ELF-1 (cell line): ENCODE results near the gene PTCD2.

ENCODE experiments used
- DNase-seq: peaks from one replicate; pipeline ENCODE4 v3.0.0-alpha.2; 2016; ENCODE audit warnings: low read depth, low spot score

Gene PTCD2, protein sequence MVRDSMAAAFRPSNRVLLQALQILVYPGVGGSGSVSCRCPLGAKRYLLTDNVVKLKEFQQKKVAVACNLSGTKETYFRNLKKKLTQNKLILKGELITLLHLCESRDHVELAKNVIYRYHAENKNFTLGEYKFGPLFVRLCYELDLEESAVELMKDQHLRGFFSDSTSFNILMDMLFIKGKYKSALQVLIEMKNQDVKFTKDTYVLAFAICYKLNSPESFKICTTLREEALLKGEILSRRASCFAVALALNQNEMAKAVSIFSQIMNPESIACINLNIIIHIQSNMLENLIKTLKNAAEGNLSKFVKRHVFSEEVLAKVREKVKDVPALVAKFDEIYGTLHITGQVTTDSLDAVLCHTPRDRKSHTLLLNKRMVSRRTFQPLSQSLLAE

DNA sequence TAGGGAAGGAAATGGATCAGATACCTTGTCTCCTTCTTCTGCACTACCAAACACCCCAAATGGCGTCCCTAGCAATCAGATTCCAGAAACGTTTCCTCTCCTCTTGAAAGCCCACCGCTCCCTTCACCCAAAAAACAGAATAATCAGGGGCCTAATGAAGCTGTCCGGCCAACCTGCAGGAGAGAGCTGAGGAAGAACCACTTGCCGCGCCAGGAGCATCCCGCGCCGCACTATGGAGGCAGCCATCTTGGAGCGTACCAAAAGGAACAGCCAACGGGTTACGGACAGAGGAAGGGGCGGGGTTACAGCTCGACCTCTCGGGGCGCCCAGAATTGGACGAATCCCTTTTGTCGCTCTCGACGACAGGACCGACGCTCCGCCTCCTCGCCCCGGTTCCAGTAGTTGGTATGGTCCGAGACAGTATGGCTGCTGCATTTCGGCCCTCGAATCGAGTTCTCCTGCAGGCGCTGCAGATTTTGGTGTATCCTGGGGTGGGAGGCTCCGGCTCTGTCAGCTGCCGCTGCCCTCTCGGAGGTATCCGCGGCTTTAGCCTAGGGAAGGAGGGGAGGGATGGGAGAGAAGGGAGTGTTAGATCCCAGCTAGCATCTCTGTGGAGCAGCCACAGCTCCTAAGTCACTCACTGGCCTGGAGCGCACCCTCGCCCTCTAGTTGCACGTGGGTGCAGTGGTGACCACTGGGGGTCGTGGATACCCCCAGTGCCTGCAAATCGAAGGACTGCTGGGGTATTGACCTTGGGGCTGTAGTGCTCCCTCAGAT, at the start of gene PTCD2, which contains the start of gene MRPS27:
TSS of gene PTCD2 (plus strand) at position 398 of the 777 bp plus-strand sequence. CDS start at position 408, 10 bp downstream.
TSS of gene MRPS27 (minus strand) at position 265 of the 777 bp plus-strand sequence. CDS start at position 246, 19 bp downstream.
- DNase-seq, result peak; percentile 98

DNA sequence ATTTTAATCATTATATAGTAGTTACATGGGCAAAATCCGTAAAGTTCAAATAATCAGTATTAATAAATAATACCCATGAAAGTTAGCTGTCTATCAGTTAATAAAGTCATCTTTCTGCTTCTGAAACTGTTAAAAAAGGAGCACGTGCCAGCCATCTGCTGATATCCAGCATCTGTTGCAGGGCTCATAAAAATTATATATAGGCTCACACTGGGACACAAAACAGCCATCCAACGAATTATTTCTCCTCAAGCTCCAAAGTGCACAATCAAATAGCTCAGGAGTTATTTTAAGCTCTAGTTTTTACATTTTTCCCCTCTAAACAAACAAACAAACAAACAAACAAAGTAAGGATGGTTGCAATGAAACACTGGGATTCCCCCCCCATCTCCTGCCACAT, 48.5 kb upstream of the PTCD2 start:
- no peak for DNase-seq

DNA sequence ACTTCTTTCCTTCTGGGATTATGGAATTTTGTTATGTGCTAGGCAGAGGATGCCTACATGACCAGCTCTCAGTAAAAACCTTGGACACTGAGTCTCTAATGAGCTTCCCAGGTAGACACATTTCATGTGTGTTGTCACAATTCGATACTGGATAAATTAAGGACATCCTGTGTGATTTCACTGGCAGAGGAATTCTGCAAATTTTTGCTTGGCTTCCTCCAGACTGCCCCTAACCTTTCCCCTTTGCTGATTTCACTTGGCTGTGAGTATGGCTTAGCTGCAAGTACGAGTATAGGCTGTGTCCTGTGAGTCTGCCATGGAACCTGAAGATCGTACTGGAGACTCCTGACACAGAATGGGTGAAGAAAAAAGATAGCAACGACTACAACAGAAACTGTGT, 47.8 kb upstream of the PTCD2 start:
- DNase-seq, result no peak

DNA sequence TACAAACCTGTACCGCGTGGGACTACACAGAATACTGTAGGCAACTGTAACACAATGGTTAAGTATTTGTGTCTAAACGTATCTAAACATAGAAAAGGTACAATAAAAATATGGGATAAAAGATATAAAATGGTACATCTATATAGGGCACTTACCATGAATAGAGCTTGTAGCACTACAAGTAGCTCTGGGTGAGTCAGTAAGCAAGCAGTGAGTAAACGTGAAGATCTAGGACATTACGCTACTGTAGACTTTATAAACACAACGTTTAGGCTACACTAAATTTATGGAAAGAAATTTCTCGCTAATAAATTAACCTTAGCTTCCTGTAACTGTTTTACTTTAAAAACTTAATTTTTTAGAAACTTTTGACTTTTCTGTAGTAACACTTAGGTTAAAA, 46.6 kb upstream of the PTCD2 start:
- DNase-seq, result no peak

DNA sequence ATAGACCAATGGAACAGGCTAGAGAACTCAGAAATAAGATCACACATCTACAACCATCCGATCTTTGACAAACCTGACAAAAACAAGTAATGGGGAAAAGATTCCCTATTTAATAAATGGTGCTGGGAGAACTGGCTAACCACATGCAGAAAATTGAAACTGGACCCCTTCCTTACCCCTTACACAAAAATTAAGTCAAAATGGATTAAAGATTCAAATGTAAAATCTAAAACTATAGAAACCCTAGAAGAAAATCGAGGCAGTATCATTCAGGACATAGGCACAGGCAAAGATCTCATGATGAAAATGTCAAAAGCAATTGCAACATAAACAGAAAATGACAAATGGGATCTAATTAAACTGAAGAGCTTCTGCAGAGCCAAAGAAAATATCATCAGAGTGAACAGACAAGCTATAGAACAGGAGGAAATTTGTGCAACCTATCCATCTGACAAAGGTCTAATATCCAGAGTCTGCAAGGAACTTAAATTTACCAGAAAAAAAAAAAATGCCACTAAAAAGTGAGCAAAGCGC, 43.9 kb upstream of the PTCD2 start:
- DNase-seq, result no peak

DNA sequence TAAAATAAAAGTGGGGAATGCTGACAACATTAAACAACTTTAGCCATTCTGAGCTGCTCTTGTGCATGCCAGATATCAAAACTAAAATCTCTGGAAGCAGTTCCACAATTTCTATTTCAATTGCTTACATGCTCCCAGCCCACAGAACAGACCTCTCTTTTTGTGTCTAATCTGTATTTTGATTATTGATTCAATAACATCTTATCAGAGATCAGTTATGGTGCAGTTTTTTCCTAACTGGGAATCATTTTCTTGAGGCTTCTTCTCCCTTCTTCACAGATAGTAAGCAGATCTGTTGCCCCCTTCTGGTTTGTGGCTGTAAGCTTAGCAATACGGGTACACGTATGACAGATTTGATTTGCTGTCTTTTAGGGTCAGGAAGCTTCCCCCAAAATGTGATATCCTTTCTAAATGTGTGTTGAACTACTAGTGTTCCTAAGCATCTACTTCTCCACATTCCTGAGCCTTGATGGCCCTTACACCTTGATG, 39.5 kb upstream of the PTCD2 start:
- peak; percentile 5 for DNase-seq

DNA sequence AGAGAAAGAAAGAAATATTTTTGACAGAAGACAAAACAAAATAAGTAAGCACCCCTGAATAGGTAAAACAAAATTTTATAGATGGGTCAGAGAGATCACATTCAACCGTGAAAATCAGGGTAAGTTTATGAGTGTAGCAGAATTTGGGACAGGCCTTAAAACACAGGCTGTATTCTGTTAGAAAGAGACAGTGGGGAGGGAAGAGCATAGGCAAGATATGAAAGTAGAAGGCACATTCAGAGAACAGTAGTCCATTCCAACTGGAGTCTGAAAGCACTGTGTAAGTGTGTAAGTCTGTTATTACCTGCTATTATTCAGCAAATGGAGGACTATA, 38.8 kb upstream of the PTCD2 start:
- DNase-seq, result no peak

DNA sequence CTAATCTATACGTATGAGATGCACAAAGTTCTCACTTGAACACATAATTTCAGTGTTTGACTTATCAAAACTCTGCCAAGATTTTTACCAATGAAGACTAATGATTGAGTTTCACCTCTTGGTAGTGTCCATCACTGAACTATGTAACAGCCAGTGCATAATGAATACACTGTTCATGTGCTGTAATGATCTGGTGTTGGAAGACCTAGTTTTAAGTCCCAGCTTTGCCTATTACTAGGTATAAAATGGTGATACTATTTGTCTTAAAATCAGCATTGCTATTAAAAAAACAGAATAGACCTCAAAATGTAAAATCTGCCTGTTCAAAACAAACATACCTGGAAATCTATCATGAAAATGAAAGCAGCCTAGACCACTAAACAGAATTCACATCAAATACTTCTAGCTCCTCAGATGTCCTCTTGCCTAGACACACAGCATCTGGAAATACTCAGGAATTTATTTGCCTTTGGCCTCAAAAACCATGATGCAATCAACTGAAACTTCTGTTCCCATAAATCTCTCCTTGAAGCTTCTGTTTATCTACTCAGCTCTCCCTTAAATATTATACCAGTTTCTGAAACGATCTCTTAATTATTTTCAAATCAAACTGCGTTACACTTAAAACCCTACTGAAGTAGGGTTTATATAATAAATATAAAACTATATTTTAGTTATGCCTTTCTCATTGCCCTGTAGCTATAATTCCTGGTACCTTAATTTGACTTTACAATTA, 38.2 kb upstream of the PTCD2 start:
- no peak for DNase-seq

DNA sequence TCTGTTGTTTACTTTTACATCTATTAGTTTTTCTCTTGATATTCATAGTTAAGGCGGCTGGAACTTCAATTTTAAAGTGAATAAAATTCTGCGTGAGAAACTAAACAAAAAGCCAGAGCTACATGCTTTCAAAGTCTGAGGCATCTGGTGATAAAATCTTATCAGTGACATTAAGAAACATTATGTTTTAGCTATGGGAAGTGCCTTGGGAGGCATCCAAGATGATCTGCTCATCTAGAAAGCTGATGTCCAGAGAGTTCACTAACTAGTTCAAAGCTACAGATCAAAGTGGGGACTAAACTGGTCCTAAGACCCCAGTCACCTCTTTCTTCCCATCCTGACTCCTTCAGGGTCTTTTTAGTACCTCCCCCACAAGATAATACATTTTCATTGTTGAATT, 37.3 kb upstream of the PTCD2 start:
- no peak for DNase-seq

DNA sequence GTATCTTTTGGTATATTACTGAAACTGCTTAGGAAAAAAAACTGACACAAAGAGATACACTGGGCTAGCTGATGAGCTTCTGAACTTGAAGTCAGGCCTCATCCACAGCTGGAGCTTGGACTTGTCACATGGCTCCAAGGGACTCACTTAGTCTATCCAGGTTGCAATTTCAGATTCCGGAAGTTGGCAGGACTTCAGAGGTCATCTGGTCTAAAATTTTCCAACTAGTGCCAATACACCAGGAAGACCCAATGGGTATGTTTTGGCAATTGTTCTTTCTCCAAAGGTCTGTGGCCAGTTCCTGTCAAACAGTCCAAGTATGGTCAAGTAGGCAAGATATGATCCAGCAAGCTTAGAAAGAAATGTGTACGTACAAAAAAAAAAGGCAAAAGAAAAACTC, 36.8 kb upstream of the PTCD2 start:
- no peak for DNase-seq

DNA sequence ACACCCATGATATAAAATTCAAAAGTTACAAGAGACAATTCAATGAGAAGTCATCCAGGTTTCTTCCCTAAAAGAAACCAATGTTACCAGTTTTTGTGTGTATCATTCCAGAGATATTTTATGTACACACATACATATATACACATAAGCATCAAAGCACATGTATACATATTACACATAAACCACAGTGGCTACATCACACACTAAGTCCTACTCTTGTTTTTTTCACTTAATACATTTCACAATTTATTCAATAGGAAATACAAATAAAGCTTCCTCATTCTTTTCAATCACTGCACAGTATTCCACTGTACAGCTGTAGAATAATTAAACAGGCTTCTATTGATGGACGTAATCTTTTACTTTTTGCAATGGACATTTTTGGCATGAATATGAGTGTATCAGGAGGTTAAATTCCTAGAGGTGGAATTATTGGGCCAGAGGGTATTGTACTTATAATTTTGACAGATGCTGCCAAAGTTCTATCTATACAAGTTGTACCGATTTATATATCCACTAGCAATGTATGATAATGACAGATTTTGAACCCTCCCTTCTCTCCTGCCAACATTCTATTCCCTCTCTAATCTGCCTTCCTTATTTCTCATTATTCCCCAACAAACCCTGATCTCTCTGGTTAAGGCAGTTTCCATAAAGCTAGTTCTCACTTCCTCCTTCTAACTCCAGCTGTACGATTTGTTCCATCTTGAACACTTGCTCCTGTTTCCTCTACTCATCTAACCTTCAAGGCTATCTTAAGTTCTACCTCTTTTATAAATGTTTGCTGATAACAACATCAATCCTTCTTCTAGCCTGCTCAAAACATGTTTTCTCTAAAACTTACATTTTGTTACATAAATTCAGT, 35.4 kb upstream of the PTCD2 start:
- DNase-seq, result no peak

DNA sequence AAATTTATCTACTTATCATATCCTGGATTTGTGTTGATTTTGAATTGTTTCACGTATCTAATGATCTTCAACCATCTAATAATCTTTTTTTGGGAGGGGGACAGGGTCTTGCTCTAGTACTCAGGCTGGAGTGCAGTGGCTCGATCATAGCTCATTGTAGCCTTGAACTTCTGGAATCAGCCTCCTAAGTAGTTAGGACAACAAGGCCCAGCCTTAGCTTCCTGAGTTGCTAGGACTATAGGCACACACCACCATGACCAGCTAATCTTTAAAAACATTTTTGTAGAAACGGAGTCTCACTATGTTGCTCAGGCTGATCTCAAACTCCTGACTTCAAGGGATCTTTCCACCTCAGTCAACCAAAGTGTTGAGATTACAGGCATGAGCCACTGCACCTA, 34.8 kb upstream of the PTCD2 start:
- no peak for DNase-seq

DNA sequence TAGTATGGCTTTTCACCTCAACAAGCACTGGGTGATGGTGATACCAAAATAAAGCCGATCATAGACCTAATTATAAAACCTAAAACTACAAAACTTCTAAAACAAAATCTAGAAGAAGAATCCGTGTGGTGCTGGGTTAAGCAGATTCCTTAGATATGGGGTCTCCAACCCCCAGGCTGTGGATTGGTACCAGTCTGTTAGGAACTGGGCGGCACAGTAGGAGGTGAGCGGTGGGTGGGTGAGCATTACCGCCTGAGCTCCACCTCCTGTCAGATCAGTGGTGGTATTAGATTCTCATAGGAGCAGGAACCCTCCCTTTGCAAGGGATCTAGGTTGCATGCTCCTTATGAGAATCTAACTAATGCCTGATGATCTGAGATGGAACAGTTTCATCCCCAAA, 33.4 kb upstream of the PTCD2 start:
- no peak for DNase-seq

DNA sequence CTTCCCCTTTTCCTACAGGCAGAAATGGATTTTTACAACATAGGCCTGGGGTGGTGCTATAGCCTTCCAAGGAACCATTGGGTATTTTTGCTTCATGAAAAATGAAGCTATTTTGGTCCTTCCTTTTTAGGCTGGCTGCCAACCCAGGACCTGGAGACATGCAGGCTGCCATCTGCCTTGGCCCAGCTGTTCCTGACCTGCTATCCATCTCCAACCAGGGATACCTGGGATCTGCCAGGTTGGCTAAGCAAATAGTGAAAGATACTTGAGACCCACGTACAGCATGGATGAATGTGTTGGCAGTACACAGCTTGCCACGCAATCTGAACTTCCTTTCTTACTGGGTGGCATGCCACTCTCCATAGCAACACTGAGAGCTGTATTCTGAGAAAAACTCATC, 31.2 kb upstream of the PTCD2 start:
- no peak for DNase-seq

DNA sequence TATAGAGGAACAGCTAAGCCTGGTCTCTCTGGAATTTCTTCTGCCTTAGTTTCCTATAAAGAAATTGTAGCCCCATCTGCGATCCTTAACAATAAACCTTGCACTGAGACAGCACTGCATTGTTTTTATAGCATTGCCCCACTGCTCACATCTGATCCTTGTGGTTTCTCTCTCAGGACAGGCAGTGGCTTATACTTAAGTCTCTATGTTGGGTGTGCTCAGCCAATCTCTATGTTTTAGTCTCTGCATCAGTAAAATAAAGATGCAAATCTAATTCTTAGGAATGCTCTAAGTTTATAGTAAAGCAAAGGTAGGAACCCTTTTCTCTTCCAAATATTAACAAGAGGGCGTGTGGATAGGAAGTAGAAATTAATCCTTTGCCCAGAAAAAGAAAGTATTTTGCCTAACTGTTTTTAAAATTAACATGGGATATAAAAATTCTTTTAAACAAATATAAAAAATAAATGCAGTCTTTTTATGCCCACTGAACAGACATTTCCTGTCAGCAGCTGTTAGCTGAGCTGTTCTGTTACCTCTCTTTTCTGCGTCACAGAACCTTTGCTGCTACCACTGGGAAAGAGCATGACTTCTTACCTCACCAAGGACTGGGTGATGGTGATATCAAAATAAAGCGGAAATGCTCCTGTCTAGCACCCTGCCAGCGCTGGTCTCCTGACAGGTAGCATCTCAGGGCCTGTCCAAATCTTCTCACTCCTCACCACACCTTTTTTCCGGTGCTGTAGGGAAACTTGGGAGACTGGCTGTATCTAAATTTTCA, 29.6 kb upstream of the PTCD2 start:
- no peak for DNase-seq

DNA sequence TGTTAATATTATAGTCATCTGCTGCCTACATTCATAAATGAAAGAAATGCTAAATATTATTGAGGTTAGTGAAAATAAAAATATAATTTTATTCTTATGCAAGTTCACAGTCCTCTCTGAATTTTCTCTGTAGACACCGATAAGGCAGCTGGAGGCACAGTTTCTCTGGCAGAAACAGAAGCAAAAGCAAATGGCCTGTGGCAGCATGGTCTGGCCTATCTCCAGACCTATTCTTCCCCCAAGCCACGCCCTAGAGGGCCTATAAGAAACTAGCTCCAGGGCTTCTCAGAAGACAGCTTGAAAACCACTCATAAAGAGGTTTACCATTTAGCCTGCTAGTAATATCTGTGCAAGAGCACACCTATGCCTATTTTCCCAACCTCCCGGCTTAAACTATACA, 28.6 kb upstream of the PTCD2 start:
- no peak for DNase-seq

DNA sequence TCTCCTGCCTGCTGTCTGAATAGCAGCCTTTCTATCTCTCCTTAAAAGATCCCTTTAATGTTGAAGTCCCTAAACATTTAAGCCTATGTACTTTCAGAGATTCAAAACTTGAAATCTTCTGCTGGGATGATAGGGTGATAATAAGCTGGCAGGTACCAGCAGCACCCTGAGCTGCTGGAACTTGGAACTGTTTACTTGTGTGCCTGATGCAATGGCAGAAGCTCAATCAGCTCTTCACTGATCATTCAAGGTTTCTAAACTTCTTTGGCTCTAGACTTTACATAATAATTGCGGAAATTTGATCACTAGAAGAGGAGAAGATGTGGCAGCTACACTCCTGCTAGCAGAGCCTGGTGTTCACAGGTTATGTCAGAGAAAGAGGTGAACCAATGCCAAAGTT, 27.8 kb upstream of the PTCD2 start:
- DNase-seq, result no peak

DNA sequence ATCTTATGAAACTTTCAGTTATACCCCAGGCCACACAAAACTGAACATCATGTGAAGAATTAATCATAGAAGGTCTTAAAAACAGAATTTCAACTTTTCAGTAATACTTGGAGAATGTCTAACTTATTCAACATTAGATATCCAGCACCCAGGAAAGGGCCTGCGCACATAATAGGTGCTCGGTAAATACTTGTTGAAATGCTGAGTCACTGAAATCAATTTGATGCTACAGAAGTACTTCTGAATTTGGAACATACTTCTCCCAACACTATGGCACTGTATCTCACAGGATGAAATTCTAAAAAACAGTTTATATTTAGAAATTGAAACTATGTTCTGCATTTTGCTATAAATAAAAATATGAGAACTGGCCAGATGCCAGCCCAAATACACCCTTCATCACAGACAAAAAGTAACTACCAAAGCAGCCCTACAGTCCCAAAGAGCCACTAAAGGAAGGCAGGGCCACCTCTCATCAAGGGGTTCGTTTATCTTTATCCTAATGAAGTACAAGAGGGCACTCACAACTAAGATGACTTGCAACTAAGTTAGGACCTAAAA, 26.6 kb upstream of the PTCD2 start:
- DNase-seq, result no peak

DNA sequence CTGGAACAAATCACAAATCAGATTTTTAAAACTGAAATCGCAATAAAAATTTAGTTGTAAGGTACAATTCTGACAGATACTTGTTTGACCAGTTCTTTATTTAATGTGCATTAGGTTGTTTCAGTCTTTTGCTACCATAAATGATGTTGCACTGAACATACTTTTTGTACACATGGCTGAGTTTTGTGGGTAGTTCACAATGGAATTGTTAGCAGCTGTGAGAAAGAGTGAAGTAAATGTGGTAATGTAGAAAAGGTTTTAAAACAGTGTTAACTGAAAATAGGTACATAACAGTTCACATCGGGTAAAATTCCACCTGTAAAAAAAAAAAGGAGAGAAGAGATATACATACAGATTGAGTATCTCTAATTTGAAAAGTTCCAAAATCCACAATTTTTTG, 25.7 kb upstream of the PTCD2 start:
- DNase-seq, result no peak

DNA sequence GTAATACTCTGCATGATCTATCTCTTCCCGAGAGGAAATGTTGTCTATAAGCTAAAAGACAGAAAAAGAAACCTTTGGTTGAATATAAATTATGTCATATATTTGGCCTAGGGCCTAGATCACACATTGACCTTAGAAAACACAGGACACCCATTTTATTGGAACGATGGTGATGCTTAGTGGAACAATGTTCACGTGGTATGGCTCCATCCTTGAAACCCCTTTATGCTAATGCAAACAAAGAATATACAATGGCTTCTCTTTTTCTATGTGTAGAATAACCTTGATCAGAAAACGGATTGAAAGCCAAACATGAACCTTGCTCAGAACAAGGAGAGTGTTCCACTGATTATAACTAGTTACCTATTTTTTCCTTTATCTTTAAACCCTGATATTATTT, 24.6 kb upstream of the PTCD2 start:
- DNase-seq, result no peak
